CD4-positive, alpha-beta T cell treated with Interleukin-15 for 1 hour (primary cell): ENCODE data around the gene COG7.
"Not testable (repeated sequence)": the region's sequence is repeated elsewhere in the genome, so short reads cannot be mapped to it uniquely, and the experiment has no call there.

Source experiments
- DNase-seq: peaks from one replicate; pipeline ENCODE4 v3.0.0-alpha.2; 2020

COG7 gene

DNA sequence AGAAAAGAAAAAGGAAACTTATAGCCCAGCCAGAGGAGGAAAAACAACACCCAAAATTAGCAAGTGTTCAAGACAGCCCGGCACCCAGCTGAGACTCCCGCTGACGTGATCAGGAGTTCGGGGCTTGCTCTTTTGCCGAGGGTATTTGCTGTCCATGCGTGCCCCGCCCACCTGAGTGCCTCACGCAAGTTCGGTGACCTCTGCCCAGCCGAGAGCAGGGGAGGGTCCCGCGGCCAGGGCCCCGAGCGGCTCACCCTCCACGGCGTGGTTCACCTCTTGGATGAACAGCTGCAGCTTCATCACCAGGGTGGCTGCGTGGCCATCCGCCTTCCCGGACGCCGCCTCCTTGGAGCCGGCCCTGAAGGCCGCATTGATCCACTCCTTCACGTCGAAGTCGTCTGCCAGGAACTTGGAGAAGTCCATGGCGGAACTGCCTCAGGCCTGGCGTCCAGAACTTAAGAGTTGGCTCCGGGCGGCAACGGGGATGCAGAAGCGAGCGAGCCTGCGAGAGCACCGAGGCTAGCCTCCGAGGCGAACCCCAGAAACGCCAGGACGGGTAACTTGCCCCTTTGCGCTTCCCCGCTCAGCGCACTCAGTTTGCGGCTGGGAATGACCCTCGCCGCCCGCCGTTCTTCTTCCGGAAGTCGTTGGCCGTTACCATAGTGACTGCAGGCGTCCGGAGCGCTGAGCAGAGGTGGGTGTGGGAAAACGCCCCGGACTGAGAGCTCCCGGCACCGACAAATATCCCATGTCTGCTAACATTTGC, at the start of gene COG7:
TSS of gene COG7 (minus strand) at position 618 of the 766 bp plus-strand sequence. CDS start at position 423, 195 bp downstream.
- peak; percentile 82 for DNase-seq

GRCh38 chr16:23502466-23502865, 49.5 kb upstream of the COG7 start:
- DNase-seq, result no peak

GRCh38 chr16:23501291-23501690, 48.3 kb upstream of the COG7 start:
- no peak for DNase-seq

- DNase-seq, result no peak
Measured at GRCh38 chr16:23500862-23501225, 47.9 kb upstream of the COG7 start.

DNA sequence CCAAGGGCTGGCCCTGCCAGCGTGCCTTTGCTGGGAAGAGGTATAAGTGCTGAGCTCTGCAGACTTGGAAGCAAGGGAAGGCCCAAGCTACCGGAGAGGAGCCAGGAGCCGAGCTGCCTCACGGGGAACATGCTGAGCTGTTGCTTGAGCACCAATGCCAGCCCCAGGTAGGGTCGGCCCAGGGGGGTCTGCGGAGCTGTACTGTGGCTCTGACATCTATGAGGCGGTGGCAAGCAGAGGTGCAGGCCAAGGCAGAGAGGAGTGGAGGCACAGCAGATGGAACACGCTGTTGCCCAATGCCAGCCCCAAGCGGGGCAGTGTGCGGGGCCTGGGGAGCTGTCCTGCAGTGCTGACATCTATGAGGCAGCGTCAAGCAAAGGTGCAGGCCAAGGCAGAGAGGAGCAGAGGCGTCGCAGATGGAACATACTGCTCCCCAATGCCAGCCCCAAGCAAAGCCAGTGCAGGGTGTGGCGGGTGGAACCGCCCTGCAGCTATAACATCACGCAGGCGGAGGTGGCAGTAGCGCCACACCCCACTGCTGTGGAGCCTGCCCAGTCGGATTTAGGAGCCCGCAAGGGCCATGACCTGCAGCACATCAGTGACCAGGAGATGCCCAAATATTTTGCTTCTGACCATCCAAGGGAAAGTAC, 47.3 kb upstream of the COG7 start:
- no peak for DNase-seq

- no peak for DNase-seq
Measured at GRCh38 chr16:23499801-23500200, 46.8 kb upstream of the COG7 start.

- no peak for DNase-seq
Measured at GRCh38 chr16:23498863-23499262, 45.9 kb upstream of the COG7 start.

GRCh38 chr16:23497543-23497868, 44.5 kb upstream of the COG7 start:
- DNase-seq, result no peak

DNA sequence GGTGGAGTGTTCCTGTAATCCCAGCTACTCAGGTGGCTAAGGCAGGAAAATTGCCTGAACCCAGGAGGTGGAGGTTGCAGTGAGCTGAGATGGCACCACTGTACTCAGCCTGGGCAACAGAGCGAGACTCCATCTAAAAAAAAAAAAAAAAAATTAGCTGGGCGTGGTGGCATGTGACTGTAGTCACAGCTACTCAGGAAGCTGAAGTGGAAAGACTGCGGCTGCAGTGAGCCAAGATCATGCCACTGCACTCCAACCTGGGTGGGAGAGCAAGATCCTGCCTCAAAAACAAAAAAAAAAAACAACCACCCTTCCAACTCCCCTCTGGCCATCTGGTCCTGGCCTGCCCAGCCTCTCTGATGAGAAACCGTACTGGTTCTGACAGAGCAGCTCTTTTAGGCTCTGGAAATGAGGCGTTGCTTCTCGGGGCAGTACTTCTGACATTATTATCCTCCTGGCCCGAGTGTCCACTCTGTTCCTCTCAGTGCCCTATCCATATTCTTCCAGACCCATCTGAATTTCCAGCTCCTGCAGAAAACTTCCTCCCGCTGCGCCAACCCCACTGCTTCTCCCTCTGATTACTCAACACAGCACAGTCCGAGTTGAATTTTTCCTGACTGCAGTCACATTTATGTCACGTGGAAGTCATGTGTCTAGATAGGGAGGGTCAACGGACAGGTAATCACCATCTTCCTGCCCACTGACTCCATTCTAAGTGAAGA, 44.0 kb upstream of the COG7 start:
- no peak for DNase-seq

DNA sequence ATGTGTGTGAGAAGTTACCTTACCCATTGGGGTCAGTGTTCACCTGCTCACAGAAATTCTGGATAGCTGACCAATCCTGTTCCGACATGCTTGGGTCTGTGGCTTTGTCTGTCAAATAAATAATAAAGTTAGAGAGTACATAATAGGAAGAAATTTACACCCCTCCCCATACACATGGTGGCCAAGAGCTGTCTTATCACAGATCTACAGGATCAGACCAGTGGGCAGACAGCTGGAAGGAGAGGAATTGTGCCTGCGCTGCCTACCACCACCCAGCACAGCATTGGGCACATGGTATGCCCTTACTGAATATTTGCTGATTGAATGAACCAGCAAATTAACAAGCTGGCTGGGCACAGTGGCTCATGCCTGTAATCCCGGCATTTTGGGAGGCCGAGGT, 42.7 kb upstream of the COG7 start:
- DNase-seq, result no peak

DNA sequence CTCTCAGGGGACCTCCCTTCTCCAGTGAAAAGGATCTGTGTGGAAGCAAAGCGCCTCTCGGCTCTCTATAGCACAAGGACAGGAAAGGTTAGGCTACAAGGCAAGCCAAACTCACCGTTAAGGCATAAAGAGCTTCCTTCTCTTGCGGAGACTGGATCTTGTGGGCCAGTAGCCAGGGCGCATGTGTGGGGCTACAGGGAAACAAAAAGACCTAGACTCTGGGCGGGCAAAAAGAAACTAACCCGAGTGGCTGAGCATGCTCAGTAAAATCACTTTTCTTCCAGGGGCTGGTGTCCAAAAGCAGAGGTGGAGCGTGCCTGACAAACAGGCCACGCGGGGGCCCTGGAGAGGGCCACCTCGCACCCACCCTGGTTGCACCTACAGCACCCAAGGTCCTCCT, 41.2 kb upstream of the COG7 start:
- no peak for DNase-seq

- no peak for DNase-seq
Measured at GRCh38 chr16:23491490-23492391, 38.8 kb upstream of the COG7 start.

- no peak for DNase-seq
Measured at GRCh38 chr16:23486480-23486879, 33.5 kb upstream of the COG7 start.

DNA sequence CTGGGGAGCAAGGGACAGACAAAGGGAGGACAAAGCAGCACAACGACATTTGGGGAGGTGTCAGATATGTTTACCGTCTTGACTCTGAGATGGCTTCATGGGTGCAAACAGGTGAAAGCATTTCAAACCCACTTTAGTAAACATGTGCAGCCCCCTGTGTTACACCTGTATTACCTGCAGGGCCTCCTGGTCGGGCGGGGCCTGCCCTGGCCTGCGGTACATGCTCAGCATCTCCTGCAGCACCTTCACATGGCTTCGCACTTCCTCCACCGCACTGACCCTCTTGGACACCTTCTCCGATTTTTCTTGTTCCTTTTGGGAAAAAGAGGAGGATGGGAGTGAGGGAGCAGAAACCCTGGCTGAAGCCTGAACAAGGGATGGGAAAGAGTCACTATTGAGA, 32.9 kb upstream of the COG7 start:
- DNase-seq, result no peak

- DNase-seq, result no peak
Measured at GRCh38 chr16:23485257-23485614, 32.2 kb upstream of the COG7 start.

DNA sequence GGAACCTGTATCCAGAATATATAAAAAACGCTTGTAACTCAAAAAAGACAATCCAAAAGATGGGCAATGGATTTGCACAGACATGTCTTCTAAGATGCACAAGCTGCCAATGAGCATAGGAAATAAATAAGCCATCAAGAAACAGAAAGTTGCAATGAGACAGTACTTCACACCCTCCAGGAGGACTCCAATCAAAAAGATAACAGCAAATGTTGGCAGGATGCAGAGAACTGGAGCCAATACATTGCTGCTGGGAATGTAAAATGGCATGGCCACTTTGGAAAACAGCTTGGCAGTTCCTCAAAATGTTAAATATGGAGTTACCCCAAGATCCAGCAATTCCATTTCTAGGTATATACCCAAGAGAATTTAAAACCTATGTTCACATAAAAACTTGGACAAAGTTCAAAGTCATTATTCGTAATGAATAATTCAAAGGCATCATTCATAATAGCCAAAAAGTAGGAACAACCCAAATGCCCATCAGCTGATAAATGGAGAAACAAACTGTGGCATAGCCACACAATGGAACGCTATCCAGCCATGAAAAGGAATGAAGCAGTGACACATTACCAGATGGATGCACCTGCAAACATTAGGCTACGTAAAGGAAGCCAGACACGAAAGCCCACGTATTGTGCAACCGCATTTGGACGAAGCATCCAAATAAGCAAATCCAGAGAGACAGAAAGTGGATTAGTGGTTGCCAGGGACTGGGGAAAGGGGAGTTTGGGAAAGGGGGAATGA, 31.7 kb upstream of the COG7 start:
- DNase-seq, result no peak

DNA sequence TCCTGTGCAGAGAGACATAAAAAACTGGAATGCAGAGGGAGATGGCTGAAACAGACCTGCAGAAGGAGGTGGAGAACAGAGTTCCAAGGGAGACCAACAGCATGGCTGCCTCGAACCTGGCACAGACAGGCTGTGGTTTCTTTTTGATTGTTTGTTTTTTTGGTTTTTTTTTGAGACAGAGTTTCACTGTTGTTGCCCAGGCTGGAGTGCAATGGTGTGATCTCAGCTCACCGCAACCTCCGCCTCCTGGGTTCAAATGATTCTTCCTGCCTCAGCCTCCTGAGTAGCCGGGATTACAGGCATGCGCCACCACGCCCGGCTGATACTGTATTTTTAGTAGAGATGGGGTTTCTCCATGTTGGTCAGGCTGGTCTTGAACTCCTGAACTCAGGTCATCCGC, 30.5 kb upstream of the COG7 start:
- not testable (repeated sequence) for DNase-seq

DNA sequence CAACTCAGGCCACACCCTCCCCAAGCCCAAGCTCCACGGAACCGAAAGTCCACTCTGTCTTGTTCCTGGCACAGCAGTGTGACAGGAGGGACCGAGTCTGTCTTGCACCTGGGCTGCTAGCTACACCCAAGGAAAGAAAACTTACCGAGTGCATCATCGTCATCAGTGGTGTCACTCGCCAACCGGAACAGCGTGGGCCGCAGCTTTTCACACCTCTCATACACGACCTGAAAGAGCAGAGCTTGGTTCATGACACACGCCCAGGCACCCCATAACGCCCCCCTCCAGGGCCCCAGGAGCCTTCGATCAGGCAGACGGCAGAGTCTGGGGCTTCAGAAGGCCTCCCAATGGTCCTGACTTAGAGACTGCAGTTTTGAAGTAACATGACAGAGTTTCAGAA, 29.8 kb upstream of the COG7 start:
- peak; percentile 71 for DNase-seq

- no peak for DNase-seq
Measured at GRCh38 chr16:23480257-23480656, 27.3 kb upstream of the COG7 start.

GRCh38 chr16:23479138-23479537, 26.1 kb upstream of the COG7 start:
- DNase-seq, result no peak

GRCh38 chr16:23478566-23478965, 25.6 kb upstream of the COG7 start:
- no peak for DNase-seq

- no peak for DNase-seq
Measured at GRCh38 chr16:23476289-23476688, 23.3 kb upstream of the COG7 start.

- no peak for DNase-seq
Measured at GRCh38 chr16:23469814-23470213, 16.8 kb upstream of the COG7 start.
